Left colon (tissue), 2 donors: ENCODE results near the gene ZIC4. TPM values are rescaled to one million over a fixed set of nuclear protein-coding genes. Genes with fewer than 3 reads are reported as not detected.

Experiments used
- ATAC-seq: fragments of 200-7000 bp; cut with Tn5 transposase; one replicate; pipeline ENCODE4 v1.9.1; 2020; ENCODE audit warnings: mild to moderate bottlenecking, moderate library complexity
- DNase-seq, 2 donors: peaks; one replicate each; pipeline ENCODE4 v3.0.0-alpha.2; 2020
- intact Hi-C, 2 donors: fragments of 100-400 bp; cut with DNase I in 1 of 2; cut with micrococcal nuclease in 1 of 2; formaldehyde crosslinking; loops; one replicate each; pipeline versions ENCODE4 v1.11.2 to v1.14.0; 2022; cut with DNase I, micrococcal nuclease
- total RNA-seq, 2 donors: library from RNA; stranded (reverse); fragmentation: NEBNext Ultra II Directional; extraction: Animal tissue kit (Norgen Biotek cat#: 25700); gene quantifications; one replicate each; pipeline ENCODE4 v1.2.1, GENCODE V29; 2021
- donor health status: DM: no; HTN: no; CAD: no.
- donor health status: DM: yes; HTN: yes; CAD: no.

ZIC4 gene
- total RNA-seq, 2 donors from 2014 or later: not detected

GRCh38 chr3:147418808-147419701 is 12.7 kb upstream of the ZIC4 start:
- intact Hi-C loops: no loop called here
- DNase-seq (no peak), ATAC-seq (no peak)

DNA sequence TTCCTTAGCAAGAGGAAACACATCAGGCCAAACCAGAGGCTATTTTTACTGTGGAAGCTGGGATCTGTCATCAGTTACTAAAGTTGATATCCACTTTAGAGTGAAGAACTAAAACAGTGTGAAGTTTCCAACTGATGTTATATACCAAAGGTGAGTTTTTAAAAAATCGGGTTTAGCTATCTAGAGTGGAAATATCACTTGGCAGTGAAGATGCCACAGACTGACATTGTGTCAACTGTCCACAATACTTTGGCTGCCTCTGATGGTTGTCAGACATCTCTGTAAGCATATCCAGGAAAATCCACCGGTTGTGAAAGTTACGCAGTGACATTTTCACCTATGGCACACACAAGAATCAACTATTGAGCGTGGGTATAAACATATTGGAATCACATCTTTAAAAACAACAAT is 12.0 kb upstream of the ZIC4 start:
- DNase-seq (no peak), ATAC-seq (no peak)
- intact Hi-C loops: no loop called here

DNA sequence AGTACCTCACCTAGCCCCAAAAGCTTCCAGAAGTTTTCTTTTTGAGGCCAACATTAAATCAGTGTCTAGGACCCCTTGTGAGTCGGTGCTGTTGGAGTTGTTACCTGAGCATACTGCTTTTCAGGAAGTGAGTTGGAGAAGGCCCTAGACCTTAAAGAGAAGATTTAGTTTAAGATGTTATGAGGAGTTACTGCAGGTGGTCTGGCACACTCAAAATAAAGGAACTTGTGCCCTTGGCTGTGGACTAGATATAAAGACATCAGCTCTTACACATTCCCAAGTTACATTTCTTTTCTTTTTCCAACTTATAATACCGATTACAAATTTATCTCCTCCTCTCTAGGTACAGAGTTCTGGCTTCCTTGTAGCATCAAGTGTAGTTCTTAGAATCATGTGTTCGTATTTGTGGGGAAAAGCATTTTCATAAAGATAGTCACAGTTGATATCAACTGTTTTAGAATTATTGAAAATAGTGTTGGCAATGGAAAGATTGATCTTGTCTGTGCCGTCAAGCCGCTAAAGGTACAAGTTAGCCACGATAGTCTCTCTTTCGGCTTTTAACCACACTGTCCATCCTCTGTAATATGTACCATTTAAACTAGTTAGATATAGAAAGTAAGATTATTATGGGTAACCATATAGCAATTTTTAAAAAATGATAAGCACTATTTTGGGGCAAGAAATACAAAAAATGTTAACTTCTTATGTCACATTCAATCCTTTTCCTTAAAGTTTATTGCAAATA is 11.4 kb upstream of the ZIC4 start:
- intact Hi-C loops: no loop called here
- no peak for ATAC-seq

DNA sequence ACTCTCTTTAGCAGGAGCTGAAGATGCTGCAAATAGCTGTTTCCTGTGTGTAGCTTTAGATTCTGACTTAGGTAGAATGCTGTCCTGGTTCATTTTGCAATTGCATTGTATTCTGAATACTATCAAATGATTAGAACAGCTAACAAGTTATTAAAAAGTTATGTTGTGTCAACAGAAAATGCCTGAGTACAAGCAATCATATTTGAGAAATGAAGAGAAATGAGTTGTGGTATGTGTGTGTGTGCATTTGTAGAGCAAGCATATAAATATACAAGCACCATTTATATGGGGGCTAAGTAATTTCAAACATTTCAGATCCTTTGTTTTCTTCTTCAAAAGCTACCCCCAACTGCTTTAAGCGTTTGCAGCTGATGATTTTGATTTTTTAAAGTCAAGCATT is 10.6 kb upstream of the ZIC4 start:
- ATAC-seq (no peak), DNase-seq (no peak)
- intact Hi-C loops: no loop called here

More for the DNA sequence above, 11.4 kb upstream of the ZIC4 start:
- no peak for DNase-seq

GRCh38 chr3:147415874-147416273 is 9.5 kb upstream of the ZIC4 start:
- ATAC-seq (no peak), DNase-seq (no peak)
- intact Hi-C loops: no loop called here

- intact Hi-C loops: no loop called here
- ATAC-seq: no peak
These were observed 8.9 kb upstream of the ZIC4 start for GRCh38 chr3:147415286-147415685.

DNA sequence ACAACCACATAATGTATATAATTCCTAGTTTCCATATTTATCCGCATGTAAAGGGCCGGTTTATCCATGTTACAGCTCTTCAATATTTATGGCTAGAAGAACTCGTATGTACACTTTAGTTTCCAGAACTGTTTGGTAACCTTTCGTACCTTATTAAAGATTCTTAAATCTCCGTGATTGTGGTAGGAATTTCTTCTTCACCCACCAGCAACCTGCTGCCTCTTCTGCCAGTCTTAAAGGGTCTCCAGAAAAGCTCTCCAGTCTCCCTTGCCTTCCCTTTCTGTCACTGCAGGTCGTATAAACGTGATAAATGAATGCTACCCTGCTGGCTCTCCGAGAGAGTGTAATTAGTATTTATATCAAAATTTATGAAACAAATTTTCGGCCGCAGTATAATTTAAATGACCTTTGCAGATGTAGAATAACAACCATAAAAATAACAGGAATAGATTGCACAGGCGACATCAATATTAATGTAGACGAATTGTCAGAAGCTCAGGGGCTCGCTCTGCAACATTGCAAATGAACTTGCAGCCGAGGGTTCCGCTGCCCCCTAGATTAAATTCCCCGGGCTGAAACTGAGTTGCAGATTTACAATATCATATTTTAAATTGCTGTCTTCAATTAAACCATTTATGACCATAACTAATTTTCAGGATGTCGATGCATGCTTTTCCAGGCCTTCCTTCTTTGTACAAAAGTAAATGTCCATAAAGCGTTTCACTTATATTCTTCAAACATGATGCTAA is 8.2 kb upstream of the ZIC4 start:
- ATAC-seq (no peak), DNase-seq (no peak)
- intact Hi-C loops: no loop called here

More at GRCh38 chr3:147415286-147415685, 8.9 kb upstream of the ZIC4 start:
- no peak for DNase-seq

DNA sequence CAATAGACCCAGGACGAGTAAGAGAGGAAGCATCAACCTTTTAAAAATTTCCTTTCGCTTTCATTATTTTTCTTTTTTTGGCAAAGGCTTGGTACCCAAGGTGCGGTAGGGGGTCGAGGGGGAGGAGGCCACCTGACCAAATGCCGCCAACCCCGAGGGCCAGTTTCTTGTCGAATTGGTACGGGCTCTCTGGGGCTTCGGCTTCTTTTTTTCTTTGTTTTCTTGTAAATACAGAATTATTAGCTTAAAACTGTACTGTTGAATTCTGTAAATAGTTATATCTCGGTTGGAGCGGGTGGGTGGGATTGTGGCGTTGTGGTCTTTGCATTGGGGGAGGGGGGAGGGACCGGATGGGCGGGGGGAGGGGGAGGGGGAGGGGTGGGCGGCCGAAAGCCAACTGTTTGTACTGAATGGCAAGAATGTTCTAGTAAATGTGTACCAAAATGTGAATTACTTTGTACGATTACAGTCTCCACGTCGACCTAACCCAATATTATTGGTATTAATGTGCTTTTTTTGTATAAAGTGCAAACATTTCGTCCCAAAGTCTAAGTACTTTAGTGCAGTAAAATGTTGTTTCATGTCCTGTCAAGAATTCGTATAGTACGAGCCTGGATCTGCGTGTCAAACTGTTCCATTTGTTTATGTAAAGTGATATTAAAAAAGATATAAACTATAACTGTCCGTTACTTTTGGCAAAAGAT is 7.5 kb upstream of the ZIC4 start:
- intact Hi-C loops: no loop called here
- no peak for ATAC-seq
- no peak for DNase-seq

GRCh38 chr3:147412917-147413685 is 6.8 kb upstream of the ZIC4 start:
- DNase-seq: no peak
- intact Hi-C loops: no loop called here
- no peak for ATAC-seq

GRCh38 chr3:147412261-147412916 is 6.0 kb upstream of the ZIC4 start:
- ATAC-seq (no peak), DNase-seq (no peak)
- intact Hi-C loops: no loop called here

DNA sequence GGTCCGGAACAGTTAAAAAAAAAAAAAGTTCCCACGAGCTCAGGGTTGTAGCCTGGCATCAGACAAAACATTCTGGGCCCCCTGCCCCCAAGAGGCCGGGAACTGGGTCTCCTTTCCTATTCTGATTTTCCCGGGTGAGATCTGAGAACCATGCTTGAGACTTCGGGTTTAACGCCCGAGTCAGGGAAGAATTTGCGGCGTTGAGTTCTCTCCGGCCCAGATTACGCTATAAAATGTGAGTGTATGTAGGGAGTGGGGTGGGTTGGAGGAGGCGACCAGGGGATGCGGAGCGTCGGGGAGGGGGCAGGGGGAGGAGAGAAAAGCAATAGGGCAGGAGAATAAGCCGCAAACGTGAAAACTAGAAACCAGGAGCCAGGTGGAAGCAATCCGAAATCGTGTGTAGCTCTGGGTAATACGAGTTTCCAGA is 5.5 kb upstream of the ZIC4 start:
- ATAC-seq: no peak
- no peak for DNase-seq
- intact Hi-C loops: no loop called here

DNA sequence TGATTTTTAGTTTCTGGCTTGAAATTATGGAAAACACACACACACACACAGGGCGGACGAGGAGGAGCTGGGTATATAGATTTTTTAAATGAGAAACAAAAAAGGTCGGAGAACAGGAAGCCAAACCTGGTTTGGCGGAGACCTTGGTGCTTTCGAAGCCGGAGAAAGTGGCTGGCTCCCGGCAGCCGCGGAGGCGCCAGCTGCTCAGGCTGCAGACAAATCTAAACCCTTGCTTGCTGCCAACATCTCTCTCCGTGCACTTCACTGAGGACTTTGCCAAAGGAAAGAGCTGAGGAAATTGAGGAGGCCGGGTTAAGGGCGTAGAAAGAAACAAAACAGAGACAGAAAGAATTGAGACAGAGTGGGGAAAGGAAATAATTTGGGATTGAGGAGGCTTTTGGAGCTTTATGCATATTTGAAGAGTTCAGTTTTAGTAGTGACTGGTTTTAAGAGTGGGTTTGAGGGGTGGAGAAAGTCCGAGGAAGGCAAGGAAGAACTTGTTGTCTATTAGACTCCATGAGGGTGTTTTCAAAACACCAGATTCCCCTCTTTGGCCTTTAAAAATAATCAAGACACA is 5.0 kb upstream of the ZIC4 start:
- intact Hi-C loops: no loop called here
- ATAC-seq (no peak), DNase-seq (no peak)

DNA sequence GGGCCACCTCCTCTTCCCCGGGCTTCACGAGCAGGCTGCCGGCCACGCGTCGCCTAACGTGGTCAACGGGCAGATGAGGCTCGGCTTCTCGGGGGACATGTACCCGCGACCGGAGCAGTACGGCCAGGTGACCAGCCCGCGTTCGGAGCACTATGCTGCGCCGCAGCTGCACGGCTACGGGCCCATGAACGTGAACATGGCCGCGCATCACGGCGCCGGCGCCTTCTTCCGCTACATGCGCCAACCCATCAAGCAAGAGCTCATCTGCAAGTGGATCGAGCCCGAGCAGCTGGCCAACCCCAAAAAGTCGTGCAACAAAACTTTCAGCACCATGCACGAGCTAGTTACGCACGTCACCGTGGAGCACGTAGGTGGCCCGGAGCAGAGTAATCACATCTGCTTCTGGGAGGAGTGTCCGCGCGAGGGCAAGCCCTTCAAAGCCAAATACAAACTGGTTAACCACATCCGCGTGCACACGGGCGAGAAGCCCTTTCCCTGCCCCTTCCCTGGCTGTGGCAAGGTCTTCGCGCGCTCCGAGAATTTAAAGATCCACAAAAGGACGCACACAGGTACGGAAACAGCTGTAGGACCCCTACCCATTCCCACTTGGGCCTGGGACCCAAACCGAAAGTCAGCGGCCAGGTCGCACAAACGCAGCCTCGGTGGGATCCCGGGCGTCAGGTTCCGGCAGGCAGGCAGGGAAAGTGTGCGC is 4.3 kb upstream of the ZIC4 start:
- intact Hi-C loops: no loop called here
- ATAC-seq (no peak), DNase-seq (no peak)

GRCh38 chr3:147410116-147410525 is 3.8 kb upstream of the ZIC4 start:
- ATAC-seq (no peak), DNase-seq (no peak)
- intact Hi-C loops: no loop called here

DNA sequence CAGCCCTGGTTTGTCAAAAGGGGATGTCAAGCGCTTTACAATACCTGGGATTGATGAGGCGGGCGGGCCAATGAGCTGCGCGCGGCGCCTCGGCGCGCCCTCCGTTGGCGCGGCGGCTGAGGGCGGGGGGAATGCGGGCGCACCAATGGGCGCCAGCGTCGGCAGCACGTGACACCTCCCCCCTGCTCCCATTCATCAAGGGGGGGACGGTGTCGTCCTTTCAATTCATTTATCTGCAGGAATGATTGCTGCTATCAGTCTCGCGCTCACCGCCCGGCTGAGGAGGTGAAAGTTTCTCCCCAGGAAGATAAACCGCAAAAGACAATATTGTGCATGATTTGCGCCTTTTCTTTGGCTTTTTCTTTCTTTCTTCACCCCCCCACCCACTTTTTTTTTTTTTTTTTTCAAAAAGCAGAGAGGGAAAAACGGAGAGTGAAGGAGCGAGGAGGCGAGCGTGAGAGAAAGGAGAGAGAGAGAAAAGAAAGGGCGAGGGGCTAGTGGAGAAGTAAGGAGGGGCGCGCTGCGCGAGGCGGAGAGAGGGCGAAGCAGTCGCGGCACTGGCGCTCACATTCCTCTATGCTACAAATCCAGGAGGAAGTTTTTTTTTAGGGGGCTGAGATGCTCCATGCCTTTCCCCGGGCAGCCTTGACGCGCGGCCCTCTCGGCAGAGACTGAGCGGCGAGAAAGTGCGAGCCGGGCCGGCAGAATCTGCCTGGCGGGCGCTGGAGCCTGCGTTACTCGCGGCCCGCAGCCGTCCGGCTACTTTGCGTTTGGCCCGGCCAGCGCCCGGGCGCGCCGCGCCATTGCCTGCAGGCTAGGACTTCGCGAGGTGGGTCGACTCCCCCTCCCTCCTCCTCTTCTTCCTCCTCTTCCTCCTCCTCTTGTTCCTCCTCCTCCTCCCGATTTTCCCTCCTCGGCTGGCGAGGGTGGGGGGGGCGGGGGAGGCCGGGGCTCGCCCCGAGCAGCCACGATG is 3.1 kb upstream of the ZIC4 start, which contains the start of gene ZIC1:
Gene ZIC1, plus strand, starts transcription at position 223 of the 973 bp plus-strand sequence. Its CDS starts 748 bp downstream, at position 971.
- intact Hi-C loops: no loop called here
- ATAC-seq (no peak), DNase-seq (no peak)
